HUES6 (cell line): ENCODE measurements around the gene OR5L2.
"Not testable (repeated sequence)": the region's sequence is repeated elsewhere in the genome, so short reads cannot be mapped to it uniquely, and the experiment has no call there.

Source experiments
- H3K27ac ChIP-seq: 2 replicates; pipeline ENCODE4 v1.7.0; 2013; ENCODE audit warnings: low read depth, mild to moderate bottlenecking, low read length, inconsistent platforms
- H3K27me3 ChIP-seq: 2 replicates; pipeline ENCODE4 v1.6.1; 2013; ENCODE audit warnings: low read length; ENCODE audit not compliant: control insufficient read depth, insufficient read depth
- H3K36me3 ChIP-seq: 2 replicates; pipeline ENCODE4 v1.6.1; 2013; ENCODE audit warnings: low read length; ENCODE audit not compliant: control insufficient read depth, insufficient read depth
- H3K4me1 ChIP-seq: 2 replicates; pipeline ENCODE4 v1.6.1; 2013; ENCODE audit warnings: low read length; ENCODE audit not compliant: control insufficient read depth, insufficient read depth
- H3K4me3 ChIP-seq: 2 replicates; pipeline ENCODE4 v1.5.1; 2013; ENCODE audit warnings: low read depth, low read length
- H3K9ac ChIP-seq: one replicate; pipeline ENCODE4 v1.6.1; 2013; ENCODE audit warnings: mild to moderate bottlenecking, low read length
- H3K9me3 ChIP-seq: 2 replicates; pipeline ENCODE4 v1.6.1; 2013; ENCODE audit warnings: low read depth, low read length; ENCODE audit not compliant: control insufficient read depth, insufficient read depth

Gene OR5L2

DNA sequence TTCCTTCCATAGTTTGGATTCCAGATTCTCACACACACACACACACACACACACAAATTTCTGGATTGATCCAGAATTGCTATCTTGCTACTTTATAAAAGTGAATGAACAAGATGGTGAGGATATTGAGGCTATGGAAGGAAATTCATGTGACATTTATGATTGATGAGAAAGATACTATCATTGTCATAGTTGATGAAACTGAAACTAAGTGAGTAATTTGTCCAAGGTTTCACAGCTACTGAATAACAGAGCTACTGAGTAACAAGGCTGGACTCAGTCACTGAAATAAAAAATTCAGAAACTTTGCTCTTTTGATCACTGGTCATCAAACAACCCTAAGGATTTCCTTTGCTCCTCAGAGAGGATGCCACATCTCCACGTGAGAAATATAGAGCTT is 27.7 kb downstream of the OR5L2 start:
- H3K9me3 ChIP-seq: peaks cover 33% of the 10 kb centered on the region; the same call in 1 of the 2 replicates
- no peak overlapping the region for H3K27ac ChIP-seq
- no peaks in the 10 kb centered on the region for H3K36me3 ChIP-seq
- H3K4me1 ChIP-seq: no peaks in the 10 kb centered on the region
- no peaks in the 10 kb centered on the region for H3K27me3 ChIP-seq
- no peak overlapping the region for H3K4me3 ChIP-seq
- H3K9ac ChIP-seq: no peak overlapping the region

DNA sequence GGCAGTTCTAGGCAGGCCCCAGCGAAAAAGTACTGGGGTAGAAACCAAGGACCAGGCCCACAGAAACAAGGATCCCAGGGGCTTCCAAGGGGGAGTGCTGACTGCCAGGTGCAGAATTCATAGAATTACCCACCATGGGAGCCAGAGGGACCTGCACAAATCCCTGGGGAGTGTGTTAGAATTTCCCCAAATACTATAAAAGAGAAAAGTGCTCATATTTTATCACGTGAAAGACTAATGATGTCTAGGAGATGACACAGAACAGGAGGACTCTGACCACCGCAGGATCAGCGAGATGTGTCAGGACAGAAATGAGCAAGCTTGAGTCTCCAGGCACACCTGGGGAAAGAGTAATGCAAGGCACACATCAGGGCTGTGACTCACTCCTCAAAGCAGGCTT is 40.3 kb downstream of the OR5L2 start:
- not testable (repeated sequence) for H3K27me3 ChIP-seq, H3K4me1 ChIP-seq, H3K27ac ChIP-seq, H3K9ac ChIP-seq, H3K36me3 ChIP-seq, H3K4me3 ChIP-seq
- peaks cover 13% of the 10 kb centered on the region; the same call in 1 of the 2 replicates for H3K9me3 ChIP-seq

GRCh38 chr11:55872731-55873130 is 45.7 kb downstream of the OR5L2 start:
- H3K27me3 ChIP-seq, H3K9ac ChIP-seq, H3K36me3 ChIP-seq, H3K4me1 ChIP-seq, H3K4me3 ChIP-seq, H3K27ac ChIP-seq: not testable (repeated sequence)
- peaks cover 12% of the 10 kb centered on the region; the same call in 1 of the 2 replicates for H3K9me3 ChIP-seq

DNA sequence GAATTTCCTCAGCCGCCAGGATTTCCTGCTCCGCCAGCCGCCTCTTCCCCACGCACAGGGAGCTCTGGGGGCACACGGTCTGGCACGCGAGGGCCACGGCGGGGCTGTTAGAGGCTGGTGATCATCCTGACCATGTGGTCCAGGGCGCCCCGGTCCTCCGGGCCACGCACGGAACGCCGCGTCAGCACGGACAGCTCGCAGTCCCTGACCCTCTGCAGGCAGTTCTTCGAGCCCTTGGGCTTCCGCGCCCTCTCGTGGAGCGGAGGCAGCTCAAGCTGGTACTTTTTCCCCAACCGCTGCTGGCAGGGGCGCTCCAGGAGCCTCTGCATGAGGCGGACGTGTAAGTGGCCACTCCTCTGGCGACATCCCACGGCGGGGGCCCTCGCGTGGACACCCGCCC is 46.1 kb downstream of the OR5L2 start:
- peaks cover 12% of the 10 kb centered on the region; the same call in 1 of the 2 replicates for H3K9me3 ChIP-seq
- not testable (repeated sequence) for H3K4me1 ChIP-seq, H3K36me3 ChIP-seq, H3K9ac ChIP-seq, H3K4me3 ChIP-seq, H3K27ac ChIP-seq, H3K27me3 ChIP-seq
